Activated CD4-positive, alpha-beta T cell treated with anti-CD3 and anti-CD28 coated beads, Interleukin-2, Interleukin-4, amounts not matched to agents 100 ng/mL and 50 ng/mL, durations not matched to agents 16 hours and 8 hours (primary cell): Measurements from ENCODE around the gene TIAM2.

Experiments
- DNase-seq: peaks from one replicate; pipeline ENCODE4 v3.0.0-alpha.2; 2020; ENCODE audit warnings: low spot score

TIAM2 gene

GRCh38 chr6:155263373-155264063 lies 268.4 kb downstream of the TIAM2 start, which contains the start of gene CLDN20:
CLDN20 (plus strand) TSS chr6:155264013; CDS start chr6:155275720, 11,707 bp downstream.
- DNase-seq, result no peak

- no peak for DNase-seq
Observed at GRCh38 chr6:155264693-155265320, 269.7 kb downstream of the TIAM2 start.

GRCh38 chr6:155265843-155266535 lies 270.9 kb downstream of the TIAM2 start:
- no peak for DNase-seq

GRCh38 chr6:155267411-155267810 lies 272.3 kb downstream of the TIAM2 start:
- DNase-seq, result no peak

GRCh38 chr6:155268088-155268867 lies 273.2 kb downstream of the TIAM2 start:
- DNase-seq, result peak; percentile 42

- no peak for DNase-seq
Observed at GRCh38 chr6:155269765-155270164, 274.6 kb downstream of the TIAM2 start.

GRCh38 chr6:155270561-155271091 lies 275.5 kb downstream of the TIAM2 start:
- DNase-seq, result no peak

- no peak for DNase-seq
Observed at GRCh38 chr6:155271145-155271544, 276.0 kb downstream of the TIAM2 start.

GRCh38 chr6:155272353-155273232 lies 277.5 kb downstream of the TIAM2 start:
- no peak for DNase-seq

GRCh38 chr6:155273431-155273830 lies 278.3 kb downstream of the TIAM2 start:
- no peak for DNase-seq

GRCh38 chr6:155274106-155274505 lies 279.0 kb downstream of the TIAM2 start:
- DNase-seq, result no peak

- no peak for DNase-seq
Observed at GRCh38 chr6:155274533-155274932, 279.4 kb downstream of the TIAM2 start.

- no peak for DNase-seq
Observed at GRCh38 chr6:155275808-155276480, 280.8 kb downstream of the TIAM2 start.

GRCh38 chr6:155276638-155277037 lies 281.5 kb downstream of the TIAM2 start:
- no peak for DNase-seq

GRCh38 chr6:155278319-155279049 lies 283.4 kb downstream of the TIAM2 start:
- DNase-seq, result no peak

GRCh38 chr6:155284775-155285174 lies 289.7 kb downstream of the TIAM2 start:
- DNase-seq, result peak; percentile 17

- no peak for DNase-seq
Observed at GRCh38 chr6:155287762-155288161, 292.6 kb downstream of the TIAM2 start.

GRCh38 chr6:155290491-155290890 lies 295.4 kb downstream of the TIAM2 start:
- no peak for DNase-seq

GRCh38 chr6:155291291-155291690 lies 296.2 kb downstream of the TIAM2 start:
- no peak for DNase-seq

- DNase-seq, result no peak
Observed at GRCh38 chr6:155292711-155293110, 297.6 kb downstream of the TIAM2 start.
